ENCODE data around the gene NENF.
"Not testable (repeated sequence)": the region's sequence is repeated elsewhere in the genome, so short reads cannot be mapped to it uniquely, and the experiment has no call there.

Gene NENF

GRCh38 chr1:212432661-212433576 is at the start of gene NENF:
TSS of gene NENF (plus strand) at chr1:212432920. CDS start at chr1:212432944, 24 bp downstream.
- DNase-seq: peak; percentile 48 to 59 (median 54)

DNA sequence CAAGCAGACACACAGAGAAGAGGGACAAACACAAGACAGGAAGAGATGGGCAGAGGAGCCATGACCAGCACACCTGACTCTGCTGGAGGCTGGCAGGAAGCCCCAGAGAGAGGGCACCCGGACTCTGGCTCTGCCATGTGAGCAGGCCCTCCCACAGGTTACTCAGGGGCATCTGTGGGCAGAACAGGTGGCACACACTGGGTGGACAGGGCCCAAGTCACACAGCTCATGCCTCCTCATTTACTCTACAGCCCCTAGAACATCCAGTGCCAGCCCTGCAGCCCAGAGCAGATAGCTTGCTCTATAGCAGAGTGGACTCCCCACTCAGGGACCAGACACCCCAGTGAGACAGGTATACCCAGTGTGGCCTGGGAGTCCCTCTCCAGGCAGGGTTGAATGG is 46.7 kb upstream of the NENF start:
- DNase-seq: no peak

DNA sequence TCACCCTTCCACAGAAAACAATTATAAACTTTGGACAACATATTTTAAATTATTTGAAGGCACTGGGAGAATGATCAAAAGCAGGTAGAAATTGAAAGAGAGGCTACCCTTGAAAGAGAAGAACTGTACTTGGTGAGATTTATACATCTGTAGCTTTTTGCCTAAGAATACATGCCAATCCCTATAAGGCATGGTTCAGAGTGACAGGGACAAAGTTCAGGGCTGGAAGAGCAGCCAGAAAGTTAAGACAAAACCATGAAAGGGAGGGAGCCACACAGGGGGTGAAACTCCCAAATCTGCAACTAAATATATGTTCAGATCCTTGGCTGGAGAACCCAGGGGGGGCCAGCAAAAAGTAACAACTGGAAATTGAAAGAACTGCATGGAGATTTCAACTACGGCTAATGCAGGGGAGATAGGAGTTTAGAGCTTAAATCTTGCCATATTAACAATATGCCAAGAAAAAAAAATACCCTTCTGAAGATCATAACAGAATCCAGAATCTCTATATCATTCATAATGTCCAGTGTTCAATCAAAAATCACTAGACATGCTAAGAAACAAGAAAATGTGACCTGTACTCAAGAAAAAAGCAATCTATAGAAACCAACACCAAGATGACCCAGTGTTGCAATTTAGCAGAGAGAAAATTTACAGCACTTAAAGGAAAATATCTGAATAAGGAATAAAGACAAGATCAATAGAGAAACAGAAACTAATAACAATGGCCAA is 43.6 kb upstream of the NENF start:
- no peak for DNase-seq

DNA sequence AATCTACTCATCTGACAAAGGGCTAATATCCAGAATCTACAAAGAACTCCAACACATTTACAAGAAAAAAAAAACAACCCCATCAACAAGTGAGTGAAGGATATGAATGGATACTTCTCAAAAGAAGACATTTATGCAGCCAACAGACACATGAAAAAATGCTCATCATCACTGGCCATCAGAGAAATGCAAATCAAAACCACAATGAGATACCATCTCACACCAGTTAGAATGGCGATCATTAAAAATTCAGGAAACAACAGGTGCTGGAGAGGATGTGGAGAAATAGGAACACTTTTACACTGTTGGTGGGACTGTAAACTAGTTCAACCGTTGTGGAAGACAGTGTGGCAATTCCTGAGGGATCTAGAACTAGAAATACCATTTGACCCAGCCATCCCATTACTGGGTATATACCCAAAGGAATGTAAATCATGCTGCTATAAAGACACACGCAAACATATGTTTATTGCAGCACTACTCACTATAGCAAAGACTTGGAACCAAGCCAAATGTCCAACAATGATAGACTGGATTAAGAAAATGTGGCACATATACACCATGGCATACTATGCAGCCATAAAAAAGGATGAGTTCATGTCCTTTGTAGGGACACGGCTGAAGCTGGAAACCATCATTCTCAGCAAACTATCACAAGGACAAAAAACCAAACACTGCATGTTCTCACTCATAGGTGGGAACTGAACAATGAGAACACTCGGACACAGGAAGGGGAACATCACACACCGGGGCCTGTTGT is 36.9 kb upstream of the NENF start:
- not testable (repeated sequence) for DNase-seq

- DNase-seq: no peak
Observed at GRCh38 chr1:212396638-212397037, 36.1 kb upstream of the NENF start.

GRCh38 chr1:212397171-212397570 is 35.5 kb upstream of the NENF start:
- DNase-seq: no peak

DNA sequence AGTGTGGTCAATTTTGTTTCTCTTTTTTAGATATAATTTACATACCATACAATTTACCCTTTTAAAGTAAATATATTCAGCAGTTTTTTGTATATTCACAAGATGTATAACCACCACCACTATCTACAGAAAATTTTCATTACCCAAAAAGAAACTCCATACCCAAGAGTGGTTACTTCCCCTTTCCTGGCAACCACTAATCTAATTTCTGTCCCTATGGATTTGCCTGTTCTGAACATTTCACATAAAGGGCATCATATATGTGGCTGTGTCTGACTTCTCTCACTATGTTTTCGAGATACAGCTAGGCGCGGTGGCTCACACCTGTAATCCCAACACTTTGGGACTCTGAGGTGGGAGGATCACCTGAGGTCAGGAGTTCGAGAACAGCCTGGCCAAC is 31.7 kb upstream of the NENF start:
- DNase-seq: no peak

GRCh38 chr1:212401838-212402582 is 30.7 kb upstream of the NENF start:
- DNase-seq: no peak

DNA sequence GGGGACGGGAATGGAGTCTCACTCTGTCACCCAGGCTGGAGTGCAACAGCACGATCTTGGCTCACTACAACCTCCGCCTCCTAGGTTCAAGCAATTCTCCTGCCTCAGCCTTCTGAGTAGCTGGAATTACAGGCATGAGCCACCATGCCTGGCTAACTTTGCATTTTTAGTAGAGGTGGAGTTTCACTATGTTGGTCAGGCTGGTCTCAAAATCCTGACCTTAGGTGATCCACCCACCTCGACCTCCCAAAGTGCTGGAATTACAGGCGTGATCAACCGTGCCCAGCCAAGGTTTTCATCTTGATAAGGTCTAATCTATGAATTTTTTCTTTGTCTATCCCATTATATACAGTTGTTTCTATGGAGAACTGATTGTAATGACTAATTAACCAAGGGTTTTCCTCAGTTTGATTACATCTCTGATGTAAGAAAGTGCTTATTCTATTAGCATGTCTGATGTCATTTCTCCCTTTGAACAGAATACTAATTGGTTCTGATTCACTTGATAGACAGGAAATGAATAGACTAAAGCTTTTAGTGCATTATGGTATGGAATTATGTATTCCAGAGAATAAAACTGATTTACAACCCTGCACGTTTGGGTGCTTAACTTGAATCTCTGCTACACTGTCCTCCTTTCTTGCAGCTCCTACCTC is 29.9 kb upstream of the NENF start:
- DNase-seq: no peak

DNA sequence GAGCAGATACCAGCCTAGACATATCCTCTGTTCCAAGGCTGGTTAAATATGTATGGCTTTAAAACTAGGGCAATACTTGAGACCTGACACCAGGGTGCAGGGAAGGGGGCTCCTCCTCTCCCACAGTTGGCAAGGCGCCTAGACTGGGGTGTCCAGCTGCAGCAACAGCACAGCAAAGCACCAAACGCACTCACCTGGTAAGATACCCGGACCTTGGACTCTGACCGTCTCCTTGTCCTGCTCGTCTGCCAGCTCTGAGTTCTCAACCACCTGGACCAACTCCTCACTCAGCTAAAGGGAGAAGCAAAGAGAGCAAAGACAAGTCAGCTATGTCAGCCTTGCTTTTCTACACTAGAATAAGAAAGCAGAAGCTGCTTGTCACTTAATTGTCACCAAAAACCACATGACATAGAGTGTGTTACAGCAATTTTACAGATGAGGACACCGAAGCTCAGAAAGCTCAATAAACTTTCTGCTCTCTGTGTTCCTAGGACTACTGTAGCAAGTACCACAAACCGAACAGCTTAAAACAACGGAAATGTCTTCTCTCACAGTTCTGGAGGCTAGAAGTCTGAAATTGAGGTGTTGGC is 22.4 kb upstream of the NENF start:
- no peak for DNase-seq

- DNase-seq: no peak
Observed at GRCh38 chr1:212412374-212412773, 20.3 kb upstream of the NENF start.

GRCh38 chr1:212413902-212414327 is 18.8 kb upstream of the NENF start:
- DNase-seq: no peak

DNA sequence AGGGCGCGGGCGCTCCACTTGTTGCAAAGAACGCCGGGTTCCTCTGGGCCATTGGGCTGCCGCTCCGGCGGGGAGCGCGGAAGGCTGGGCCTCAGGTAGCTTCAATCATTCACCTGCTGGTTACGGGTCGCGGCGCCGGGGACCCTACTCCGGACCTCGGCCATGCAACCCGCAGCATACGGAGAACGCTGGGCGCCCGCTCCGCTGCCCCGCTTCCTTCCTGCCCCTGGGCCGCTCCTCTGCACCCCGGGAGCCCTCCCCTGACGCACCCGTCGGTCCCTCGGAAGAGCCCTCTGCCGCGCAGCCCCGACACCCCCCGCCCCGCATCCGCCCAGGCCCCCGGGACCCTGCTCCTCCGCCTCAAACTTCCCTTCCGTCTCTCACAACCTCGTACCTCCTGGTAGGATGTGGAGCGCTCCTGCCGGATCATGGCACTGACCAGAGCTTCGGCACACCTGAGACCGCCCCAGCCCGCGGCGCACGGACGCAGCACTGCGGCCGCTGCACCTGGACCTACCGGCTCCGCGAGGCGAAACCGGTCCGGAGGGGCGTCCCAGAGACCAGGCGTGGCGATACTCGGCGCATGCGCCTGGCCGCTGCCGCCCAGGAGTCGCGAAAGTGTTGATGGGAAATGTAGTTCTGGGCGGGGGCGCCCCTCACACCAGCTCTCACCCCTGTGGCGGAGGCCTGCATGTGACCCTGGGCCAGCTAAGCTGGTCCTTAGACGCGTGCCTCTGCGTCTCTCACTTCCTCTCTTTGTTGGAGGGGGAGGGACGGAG is 18.2 kb upstream of the NENF start, which contains the start of gene PACC1:
Gene PACC1 (minus strand): TSS at position 559 of the 779 bp plus-strand sequence. CDS start 129 bp downstream, at position 430.
- peak; percentile 72 to 78 (median 74) for DNase-seq

DNA sequence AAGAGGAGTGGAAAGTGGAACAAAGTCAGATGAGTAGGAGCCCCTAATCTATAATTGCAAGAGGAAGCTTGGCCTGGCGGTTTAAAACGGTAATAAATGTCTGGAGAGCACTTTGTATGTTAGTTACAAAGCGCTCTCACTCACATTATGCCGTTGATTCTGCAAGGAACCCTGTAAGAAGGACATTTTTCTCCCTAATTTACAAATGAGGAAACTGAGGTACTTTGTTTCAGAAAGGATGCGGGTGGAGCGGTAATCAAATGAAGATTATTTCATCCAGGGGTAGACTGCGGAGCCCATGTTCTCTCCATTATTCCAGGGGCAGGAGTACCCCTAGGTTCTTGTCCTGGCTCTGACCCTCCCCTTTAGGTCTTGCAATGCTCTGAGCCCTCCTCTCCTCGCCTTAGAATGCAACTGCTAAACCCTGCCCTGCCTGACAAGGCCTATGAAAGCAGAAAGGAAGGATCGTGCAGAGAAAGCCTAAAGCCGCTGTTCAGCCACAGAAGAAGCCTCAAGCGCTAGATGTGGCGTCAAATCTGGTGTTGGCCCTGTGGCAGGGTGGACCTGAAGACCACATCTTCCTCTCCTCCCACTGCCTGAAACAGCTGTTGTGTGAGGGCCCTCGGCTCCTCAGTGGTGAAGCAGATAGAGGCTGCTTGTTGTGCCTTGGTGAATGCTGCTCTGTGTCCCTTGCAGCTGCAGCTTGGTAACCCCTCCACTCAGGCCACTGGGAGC is 17.4 kb upstream of the NENF start:
- DNase-seq: no peak

DNA sequence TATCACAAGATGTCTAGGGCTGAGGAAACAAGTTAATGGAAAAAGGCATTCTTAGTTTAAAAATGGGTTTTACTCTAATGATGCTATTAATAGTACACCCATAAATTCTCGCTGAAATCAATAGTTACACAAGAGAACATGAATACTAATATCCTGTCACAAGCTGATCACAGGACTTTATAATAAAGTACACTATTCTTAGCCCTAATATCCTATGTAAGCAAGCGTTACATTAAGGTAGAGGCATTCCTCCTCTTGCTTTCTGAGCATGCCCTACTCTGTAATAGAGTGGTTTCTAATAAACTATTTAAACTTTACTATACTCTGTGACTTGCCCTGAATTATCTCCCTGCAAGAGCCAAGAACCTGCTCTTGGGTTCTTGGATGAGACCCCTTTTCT is 11.6 kb upstream of the NENF start:
- DNase-seq: no peak

GRCh38 chr1:212423879-212424278 is 8.8 kb upstream of the NENF start:
- DNase-seq: no peak

GRCh38 chr1:212428496-212428895 is 4.2 kb upstream of the NENF start:
- no peak for DNase-seq

GRCh38 chr1:212430416-212430815 is 2.3 kb upstream of the NENF start:
- DNase-seq: no peak

- DNase-seq: no peak
Observed at GRCh38 chr1:212430955-212431394, 1.7 kb upstream of the NENF start.

GRCh38 chr1:212431644-212432043 is 1.1 kb upstream of the NENF start:
- DNase-seq: no peak

All from activated CD4-positive, CD25-positive, alpha-beta regulatory T cell (primary cell).